ENCODE results near the gene TICAM2.

The TICAM2 gene

DNA sequence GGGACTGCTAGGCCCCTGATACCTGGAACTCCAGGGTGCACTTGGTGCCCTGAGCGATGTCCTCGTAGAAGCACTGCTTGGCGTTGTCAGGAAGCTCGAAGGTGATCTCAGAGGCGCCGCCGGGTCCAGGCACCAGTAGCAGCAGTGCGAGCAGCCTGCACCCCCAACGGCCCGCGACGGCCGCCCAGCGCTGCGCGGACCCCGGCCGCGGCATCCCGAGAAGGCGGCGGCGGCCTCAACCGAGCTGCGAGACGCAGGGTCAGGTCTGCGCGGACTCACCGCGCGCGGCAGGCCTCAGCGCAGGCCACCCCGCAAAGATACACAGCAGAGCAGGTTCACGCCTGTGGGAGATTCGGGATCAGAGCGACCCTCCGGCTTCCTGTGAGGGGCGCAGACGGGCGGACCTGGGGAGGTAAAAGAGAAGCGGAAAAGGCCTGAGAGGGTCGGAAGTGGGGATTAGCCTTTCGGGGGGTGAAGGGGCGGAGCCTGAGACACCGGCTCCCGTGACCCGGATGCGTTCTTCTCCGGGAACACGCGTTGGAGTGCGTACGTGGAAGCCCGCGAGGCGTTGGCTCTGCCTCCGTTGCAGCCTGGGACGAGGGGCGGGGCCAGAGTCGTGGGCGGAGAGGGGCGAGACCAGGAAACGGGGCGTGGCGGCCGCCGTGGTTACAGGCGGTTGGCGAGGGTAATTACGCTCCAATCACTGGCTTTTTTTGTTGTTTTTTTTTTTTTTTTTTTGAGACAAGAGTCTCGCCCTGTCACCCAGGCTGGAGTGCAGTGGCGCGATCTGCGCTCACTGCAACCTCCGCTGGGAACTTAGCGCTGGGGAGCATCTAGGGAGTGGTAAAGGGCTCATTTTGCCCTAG lies 23.5 kb upstream of the TICAM2 start, which contains the start of gene TMED7:
Gene TMED7 (minus strand): TSS at position 458 of the 866 bp plus-strand sequence. CDS start 244 bp downstream, at position 214.
- peak; percentile 92 for TF ChIP-seq POLR2A (IDR thresholded peaks at IDR 0.05; ENCODE audit: low read depth, low read length)
- peak; percentile 95 for FAIRE-seq
- peak; percentile 86 for DNase-seq (ENCODE audit: insufficient read length, low spot score)

GRCh38 chr5:115624994-115625393 lies 22.7 kb upstream of the TICAM2 start:
- TF ChIP-seq POLR2A (IDR thresholded peaks at IDR 0.05; ENCODE audit: low read depth, low read length) = no peak
- no peak for FAIRE-seq

GRCh38 chr5:115623658-115624057 lies 21.4 kb upstream of the TICAM2 start:
- FAIRE-seq (no peak), DNase-seq (ENCODE audit: insufficient read length, low spot score) (no peak)
- TF ChIP-seq POLR2A (IDR thresholded peaks at IDR 0.05; ENCODE audit: low read depth, low read length) = no peak

More at GRCh38 chr5:115624994-115625393, 22.7 kb upstream of the TICAM2 start:
- no peak for DNase-seq (ENCODE audit: insufficient read length, low spot score)

DNA sequence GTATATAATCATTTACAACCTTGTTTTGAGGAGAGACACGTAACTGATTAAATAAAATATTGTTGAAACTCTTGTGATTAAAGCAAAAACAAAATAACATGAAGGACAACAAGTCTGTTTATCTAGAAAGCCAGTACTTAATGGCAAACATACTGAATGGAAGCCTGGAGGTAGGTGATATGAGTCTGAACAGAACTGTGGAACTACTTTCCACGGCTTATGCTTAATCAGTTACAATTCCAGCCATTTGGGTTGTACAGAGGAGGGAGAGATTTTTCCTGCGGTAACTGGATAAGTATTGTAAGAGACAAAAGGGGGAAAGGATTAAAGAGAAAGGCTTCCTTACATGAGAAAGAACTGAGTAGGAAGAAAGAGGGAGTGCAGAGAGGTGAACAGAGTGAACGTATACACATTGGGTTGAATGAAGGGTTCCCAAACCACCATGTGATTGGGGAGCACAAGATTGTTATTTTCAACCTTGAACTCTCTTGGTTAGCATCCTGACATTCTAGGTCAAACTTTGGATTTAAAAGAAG lies 19.2 kb upstream of the TICAM2 start:
- FAIRE-seq (no peak), DNase-seq (ENCODE audit: insufficient read length, low spot score) (no peak)
- no peak for TF ChIP-seq POLR2A (IDR thresholded peaks at IDR 0.05; ENCODE audit: low read depth, low read length)

DNA sequence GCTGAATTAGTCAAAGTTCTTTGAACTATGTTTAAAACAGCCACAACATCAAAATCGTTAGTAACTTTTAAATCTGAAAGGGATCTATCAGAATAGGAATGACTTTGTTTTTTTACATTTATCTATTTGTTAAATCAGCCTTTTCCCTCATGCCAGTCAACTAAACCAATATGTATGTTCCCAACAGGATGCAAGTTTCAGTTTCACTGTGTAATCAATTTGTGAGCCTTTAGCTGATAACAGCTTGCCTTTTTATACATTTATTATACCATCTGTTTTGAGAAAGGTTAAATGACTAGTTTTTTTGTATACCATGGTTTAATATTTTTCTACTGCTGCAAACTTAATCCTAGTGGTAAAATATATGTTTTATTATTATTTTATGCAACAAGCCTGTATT lies 14.6 kb upstream of the TICAM2 start:
- no peak for TF ChIP-seq POLR2A (IDR thresholded peaks at IDR 0.05; ENCODE audit: low read depth, low read length)
- no peak for DNase-seq (ENCODE audit: insufficient read length, low spot score)
- no peak for FAIRE-seq

DNA sequence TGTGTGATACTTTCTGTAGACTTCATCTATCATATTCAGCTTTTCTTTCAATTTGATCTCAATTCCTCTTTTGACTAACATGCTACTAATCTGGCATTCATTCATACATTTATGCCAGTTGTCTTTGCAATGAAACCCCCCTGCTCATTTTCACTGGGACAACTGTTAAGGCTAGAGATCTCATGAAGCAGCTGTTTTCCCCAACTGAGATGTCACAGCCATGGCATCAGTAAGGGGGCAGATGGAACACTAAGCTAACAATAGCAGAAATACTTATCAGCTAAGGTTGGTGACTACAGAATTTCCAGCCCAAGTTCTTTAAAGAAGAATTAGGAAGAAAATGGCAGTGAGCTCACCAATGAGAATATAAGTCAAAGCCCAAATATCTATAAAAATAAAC lies 14.2 kb upstream of the TICAM2 start:
- DNase-seq (ENCODE audit: insufficient read length, low spot score) = no peak
- FAIRE-seq = no peak
- TF ChIP-seq POLR2A (IDR thresholded peaks at IDR 0.05; ENCODE audit: low read depth, low read length) = no peak

GRCh38 chr5:115611873-115612272 lies 9.6 kb upstream of the TICAM2 start:
- TF ChIP-seq POLR2A (IDR thresholded peaks at IDR 0.05; ENCODE audit: low read depth, low read length) = no peak
- no peak for FAIRE-seq
- no peak for DNase-seq (ENCODE audit: insufficient read length, low spot score)

- DNase-seq (ENCODE audit: insufficient read length, low spot score) (no peak), FAIRE-seq (no peak)
- no peak for TF ChIP-seq POLR2A (IDR thresholded peaks at IDR 0.05; ENCODE audit: low read depth, low read length)
Observed at GRCh38 chr5:115607935-115608334, 5.7 kb upstream of the TICAM2 start.

DNA sequence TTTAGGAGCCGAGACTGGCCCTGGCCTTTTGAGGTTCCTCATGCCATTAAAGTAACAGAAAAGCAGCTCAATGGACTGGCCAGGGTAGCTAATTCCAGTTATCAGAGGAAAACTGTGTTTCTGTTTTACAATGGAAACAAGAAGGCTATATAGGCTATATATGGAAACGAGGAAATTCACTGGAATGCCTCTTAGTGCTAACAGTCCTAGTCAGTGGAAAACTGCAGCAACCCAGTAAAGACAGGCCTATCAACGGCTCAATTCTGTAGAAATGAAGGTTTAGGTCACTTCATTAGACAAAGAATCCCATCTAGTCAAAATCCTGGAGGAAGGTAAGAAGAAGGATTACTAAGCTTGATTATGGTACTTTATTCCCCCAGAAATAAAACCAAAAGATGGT lies 3.2 kb upstream of the TICAM2 start:
- FAIRE-seq = no peak
- no peak for TF ChIP-seq POLR2A (IDR thresholded peaks at IDR 0.05; ENCODE audit: low read depth, low read length)

GRCh38 chr5:115602591-115603125 lies 379 bp upstream of the TICAM2 start:
- no peak for TF ChIP-seq POLR2A (IDR thresholded peaks at IDR 0.05; ENCODE audit: low read depth, low read length)
- FAIRE-seq (peak; percentile 64), DNase-seq (ENCODE audit: insufficient read length, low spot score) (no peak)

More for the DNA sequence above, 3.2 kb upstream of the TICAM2 start:
- DNase-seq (ENCODE audit: insufficient read length, low spot score) = no peak

- FAIRE-seq (no peak), DNase-seq (ENCODE audit: insufficient read length, low spot score) (no peak)
- no peak for TF ChIP-seq POLR2A (IDR thresholded peaks at IDR 0.05; ENCODE audit: low read depth, low read length)
Observed at GRCh38 chr5:115600766-115601165, 1.5 kb downstream of the TICAM2 start.

DNA sequence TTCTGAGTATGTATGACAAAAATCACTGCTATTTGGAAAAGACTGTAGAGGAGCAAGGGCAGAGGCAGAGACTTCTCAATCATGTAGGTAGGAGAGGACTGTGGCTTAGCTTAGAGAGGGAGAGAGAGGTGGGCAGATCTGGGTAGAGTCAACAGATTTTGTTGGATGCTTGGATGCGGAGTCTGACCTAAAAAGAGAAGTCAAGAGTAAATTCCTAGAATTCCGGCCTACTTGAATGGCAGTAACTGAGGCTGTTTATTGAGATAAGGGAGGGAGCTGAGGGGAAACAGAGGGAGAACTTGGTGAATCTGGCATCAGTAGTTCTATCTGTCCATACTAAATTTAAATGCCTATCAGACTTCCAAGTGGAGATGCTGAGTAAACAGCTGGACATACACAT lies 2.4 kb downstream of the TICAM2 start:
- FAIRE-seq (no peak), DNase-seq (ENCODE audit: insufficient read length, low spot score) (no peak)
- no peak for TF ChIP-seq POLR2A (IDR thresholded peaks at IDR 0.05; ENCODE audit: low read depth, low read length)

- DNase-seq (ENCODE audit: insufficient read length, low spot score) (no peak), FAIRE-seq (no peak)
- TF ChIP-seq POLR2A (IDR thresholded peaks at IDR 0.05; ENCODE audit: low read depth, low read length) = no peak
Observed at GRCh38 chr5:115599502-115599901, 2.8 kb downstream of the TICAM2 start.

- no peak for TF ChIP-seq POLR2A (IDR thresholded peaks at IDR 0.05; ENCODE audit: low read depth, low read length)
- DNase-seq (ENCODE audit: insufficient read length, low spot score) = no peak
- FAIRE-seq = peak; percentile 73
Observed at GRCh38 chr5:115594128-115595047, 7.9 kb downstream of the TICAM2 start.

Data from H54 (cell line).